ENCODE measurements around the gene TBC1D17.

The TBC1D17 gene

GRCh38 chr19:49849433-49850220 lies 27.9 kb upstream of the TBC1D17 start:
- DNase-seq: no peak

GRCh38 chr19:49850221-49850486 lies 27.3 kb upstream of the TBC1D17 start:
- DNase-seq: no peak

- DNase-seq: peak; percentile 89
Measured at GRCh38 chr19:49850487-49851342, 26.8 kb upstream of the TBC1D17 start, which contains the start of gene PTOV1. PTOV1 (plus strand) TSS chr19:49851159.

GRCh38 chr19:49851456-49852259 lies 25.8 kb upstream of the TBC1D17 start:
- peak; percentile 43 for DNase-seq

GRCh38 chr19:49852631-49853126 lies 24.8 kb upstream of the TBC1D17 start:
- no peak for DNase-seq

GRCh38 chr19:49853852-49854377 lies 23.6 kb upstream of the TBC1D17 start:
- DNase-seq: no peak

GRCh38 chr19:49854378-49855263 lies 22.9 kb upstream of the TBC1D17 start:
- DNase-seq: no peak

DNA sequence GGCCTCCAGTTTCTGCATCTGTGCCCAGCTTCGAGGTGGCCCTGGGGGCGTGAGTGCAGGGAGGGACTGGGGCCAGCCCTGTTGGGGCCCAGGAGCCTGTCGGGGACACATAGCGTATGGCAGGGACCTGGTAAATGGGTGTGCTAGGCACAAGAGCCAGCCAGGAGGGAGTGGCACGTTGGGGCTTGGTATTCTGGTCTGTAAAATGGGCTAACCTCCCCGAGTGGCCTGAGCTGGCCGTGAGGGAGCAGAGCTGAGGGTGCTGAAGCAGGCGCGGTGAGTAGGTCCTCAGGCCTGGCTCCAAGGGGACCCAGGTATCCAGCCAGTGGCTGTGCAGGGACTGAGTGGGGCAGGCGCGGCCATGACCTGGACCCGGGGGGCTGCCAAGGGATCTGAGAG lies 22.2 kb upstream of the TBC1D17 start:
- DNase-seq: no peak

DNA sequence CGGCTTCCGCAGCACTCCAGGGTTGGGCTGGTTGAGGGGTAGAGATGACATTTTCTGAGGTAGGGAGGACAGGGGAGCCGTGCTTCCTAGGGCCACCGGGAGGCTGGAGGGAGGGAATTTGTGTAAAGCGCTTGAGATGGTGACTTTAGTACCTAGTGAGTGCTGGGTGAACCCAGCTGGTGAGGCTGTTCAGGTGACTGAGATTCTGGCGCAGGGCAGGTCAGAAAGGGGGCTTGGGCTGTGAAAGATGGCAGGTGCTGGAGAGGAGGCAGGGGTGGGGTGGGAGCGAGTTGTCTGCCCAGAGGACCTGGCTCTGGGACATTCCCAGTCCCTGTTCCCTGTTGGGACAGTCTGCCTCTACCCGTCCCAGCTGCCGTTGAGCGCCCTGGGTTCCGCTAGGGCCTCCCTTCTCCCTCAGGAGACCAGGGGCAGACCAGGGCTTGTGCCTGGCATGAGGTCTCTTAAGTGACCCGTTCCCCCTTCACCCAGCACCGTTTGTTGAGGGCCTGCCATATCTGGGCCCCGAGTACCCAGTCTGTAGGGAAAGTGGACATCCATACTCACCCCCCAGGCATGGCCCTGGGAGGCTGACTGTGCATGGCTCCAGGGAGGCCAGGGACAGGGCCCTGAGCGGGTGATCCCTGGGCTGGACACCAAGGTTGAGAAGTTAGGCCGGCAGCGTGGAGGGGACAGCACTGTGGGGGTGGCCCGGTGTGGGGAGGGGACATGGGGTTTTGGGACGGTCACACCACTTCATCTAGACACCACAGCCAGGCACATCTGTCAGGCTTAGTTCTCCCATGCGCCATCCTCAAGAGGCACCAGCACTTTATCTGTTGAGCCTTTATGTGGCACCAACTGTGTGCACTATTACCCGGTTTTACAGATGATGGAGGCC lies 21.6 kb upstream of the TBC1D17 start:
- DNase-seq: no peak

DNA sequence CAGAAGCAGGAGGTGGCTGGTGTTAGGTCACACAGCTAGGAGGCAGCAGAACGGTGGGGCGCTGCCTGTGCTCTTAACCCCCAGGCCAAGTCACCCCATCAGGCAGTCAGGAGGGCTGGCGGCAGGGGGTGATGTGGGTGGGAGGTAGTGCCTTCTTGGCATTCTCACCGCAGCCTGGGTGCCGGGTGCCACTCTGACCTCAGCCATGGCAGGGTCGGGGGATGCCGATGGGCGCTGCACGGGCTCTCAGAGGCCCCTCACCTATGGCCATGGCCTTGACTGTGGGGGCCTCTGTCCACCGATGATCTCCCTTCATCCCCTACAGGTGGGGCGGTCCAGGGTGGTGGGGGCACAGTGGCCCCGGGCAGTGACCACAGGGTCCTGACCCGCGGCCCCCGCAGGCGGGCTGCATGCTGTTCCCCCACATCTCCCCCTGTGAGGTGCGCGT lies 20.9 kb upstream of the TBC1D17 start:
- no peak for DNase-seq

DNA sequence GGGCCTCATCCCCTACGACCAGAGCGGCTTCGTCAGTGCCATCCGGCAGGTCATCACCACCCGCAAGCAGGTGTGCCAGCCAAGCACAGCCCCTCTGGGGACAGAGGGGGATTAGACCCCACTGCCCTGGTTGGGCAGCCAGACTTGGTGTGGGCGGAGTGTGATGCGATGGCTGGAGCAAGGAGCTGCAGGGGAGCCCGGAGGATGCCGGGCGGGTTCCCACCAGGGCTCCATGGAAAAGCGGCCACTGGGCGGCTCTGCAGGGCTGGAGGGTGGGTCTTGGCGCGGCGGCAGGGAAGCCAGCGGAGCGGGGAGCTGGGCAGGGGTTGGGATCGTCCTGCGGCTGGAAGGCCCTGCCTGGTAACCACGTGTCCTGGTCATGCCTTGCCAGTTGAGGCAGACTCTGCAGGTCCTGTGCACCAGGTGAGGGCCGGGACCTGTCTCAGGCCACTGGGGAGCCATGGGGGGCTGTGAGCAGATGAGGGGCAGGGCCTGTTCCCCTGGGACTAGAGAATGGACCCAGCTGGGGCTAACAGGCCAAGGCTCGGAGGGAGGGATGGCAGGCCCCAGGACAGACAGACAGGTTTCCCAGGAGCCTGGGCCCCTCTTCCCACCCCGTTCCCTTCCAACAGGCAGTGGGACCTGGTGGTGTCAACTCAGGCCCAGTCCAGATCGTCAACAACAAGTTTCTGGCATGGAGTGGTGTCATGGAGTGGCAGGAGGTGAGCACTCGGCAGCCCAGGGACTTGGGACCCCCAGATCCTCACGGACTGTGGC lies 20.3 kb upstream of the TBC1D17 start:
- DNase-seq: no peak

DNA sequence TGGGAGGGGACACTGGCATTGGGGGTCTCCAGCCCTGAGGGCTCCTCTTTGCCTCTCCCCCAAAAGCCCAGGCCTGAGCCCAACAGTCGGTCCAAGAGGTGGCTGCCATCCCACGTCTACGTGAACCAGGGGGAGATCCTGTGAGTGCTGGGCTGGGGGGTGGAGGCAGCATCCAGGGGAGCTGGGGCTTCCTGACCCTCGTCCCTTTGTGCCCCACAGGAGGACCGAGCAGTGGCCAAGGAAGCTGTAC lies 19.7 kb upstream of the TBC1D17 start:
- no peak for DNase-seq

- DNase-seq: no peak
Measured at GRCh38 chr19:49858088-49858985, 19.2 kb upstream of the TBC1D17 start.

GRCh38 chr19:49859682-49860335 lies 17.7 kb upstream of the TBC1D17 start:
- no peak for DNase-seq

GRCh38 chr19:49860336-49861102 lies 17.0 kb upstream of the TBC1D17 start:
- DNase-seq: no peak

DNA sequence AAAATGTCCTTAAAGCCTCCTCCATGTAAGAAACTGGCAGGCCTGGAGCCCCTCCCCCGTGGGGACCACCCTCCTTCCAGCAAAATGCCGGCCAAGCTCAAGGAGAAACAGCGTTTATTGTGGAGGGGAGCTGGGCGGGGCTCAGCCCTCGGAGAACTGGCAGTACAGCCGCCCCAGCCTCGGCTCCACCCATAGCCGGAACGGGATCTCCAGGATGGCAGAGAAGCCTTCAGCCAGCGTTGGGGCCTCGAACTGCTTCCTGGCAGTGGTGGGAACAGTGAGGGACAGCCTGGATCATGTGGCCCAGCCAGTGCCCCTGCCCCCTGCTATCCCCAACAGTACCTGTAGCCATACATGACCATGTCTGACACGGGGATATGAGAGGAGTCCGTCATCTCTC lies 16.4 kb upstream of the TBC1D17 start:
- DNase-seq: no peak

DNA sequence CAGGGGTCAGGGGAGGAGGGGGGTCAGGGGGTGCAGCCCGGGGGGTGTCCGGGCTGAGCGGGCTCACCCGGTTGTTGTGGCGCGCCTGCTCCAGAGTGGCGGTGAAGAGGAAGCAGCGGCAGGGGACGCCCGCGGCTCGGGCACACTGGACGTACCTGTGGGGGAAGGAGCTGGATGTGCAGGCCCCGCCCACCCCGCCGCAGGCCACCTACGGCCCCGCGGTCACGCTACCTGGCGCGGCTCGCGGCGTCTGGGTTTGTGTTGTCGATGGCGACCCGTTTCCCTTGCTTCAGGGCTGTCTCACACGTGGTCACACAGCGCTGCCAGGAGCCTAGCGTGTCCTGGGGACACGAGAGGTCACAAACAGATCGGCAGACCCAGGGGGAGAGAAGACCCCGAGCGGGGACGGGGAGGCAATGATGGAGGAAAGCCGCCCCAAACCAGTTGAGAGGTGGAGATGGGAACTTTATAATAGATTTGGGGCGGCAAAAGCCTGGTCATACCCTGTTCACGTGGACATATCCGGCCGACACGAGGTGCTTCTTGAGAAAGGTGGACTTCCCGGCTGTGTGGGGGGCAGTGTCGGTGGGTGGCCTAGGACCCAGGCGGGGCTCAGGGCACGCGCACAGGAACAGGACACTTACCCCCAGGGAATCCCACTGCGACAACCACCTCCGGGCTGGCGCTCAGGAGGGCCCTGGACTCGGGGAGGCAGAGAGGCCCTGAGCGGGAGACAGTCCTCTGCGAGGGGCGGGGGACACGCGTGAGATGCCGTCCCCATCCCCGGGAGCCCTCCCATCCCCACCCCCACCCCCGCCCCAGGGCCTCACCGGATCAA lies 15.7 kb upstream of the TBC1D17 start:
- DNase-seq: no peak
